COLO829 (cell line): ENCODE measurements around the gene C10orf105.

Experiments used
- DNase-seq: peaks from one replicate; pipeline ENCODE4 v3.0.0; 2012; ENCODE audit warnings: low spot score

C10orf105 gene

GRCh38 chr10:71751515-71752224 lies 32.1 kb upstream of the C10orf105 start:
- no peak for DNase-seq

- DNase-seq: no peak
Measured at GRCh38 chr10:71750986-71751385, 31.4 kb upstream of the C10orf105 start.

GRCh38 chr10:71750124-71750841 lies 30.7 kb upstream of the C10orf105 start:
- no peak for DNase-seq

GRCh38 chr10:71749396-71749795 lies 29.8 kb upstream of the C10orf105 start:
- DNase-seq: no peak

- DNase-seq: no peak
Measured at GRCh38 chr10:71748671-71749191, 29.2 kb upstream of the C10orf105 start.

GRCh38 chr10:71747551-71748523 lies 28.3 kb upstream of the C10orf105 start:
- no peak for DNase-seq

GRCh38 chr10:71747039-71747531 lies 27.5 kb upstream of the C10orf105 start:
- no peak for DNase-seq

GRCh38 chr10:71746344-71747037 lies 26.9 kb upstream of the C10orf105 start:
- DNase-seq: no peak

GRCh38 chr10:71745664-71746250 lies 26.2 kb upstream of the C10orf105 start:
- no peak for DNase-seq

GRCh38 chr10:71744897-71745663 lies 25.5 kb upstream of the C10orf105 start:
- no peak for DNase-seq

- DNase-seq: no peak
Measured at GRCh38 chr10:71743866-71744265, 24.3 kb upstream of the C10orf105 start.

- no peak for DNase-seq
Measured at GRCh38 chr10:71743089-71743838, 23.7 kb upstream of the C10orf105 start.

- no peak for DNase-seq
Measured at GRCh38 chr10:71742301-71743088, 22.9 kb upstream of the C10orf105 start.

GRCh38 chr10:71741671-71742070 lies 22.1 kb upstream of the C10orf105 start:
- DNase-seq: no peak

GRCh38 chr10:71741029-71741428 lies 21.5 kb upstream of the C10orf105 start:
- no peak for DNase-seq

- DNase-seq: no peak
Measured at GRCh38 chr10:71740069-71740653, 20.6 kb upstream of the C10orf105 start.

GRCh38 chr10:71739358-71739900 lies 19.9 kb upstream of the C10orf105 start:
- DNase-seq: no peak

- no peak for DNase-seq
Measured at GRCh38 chr10:71737834-71738197, 18.2 kb upstream of the C10orf105 start.
